Peyer's patch (tissue), 4 donors: Measurements from ENCODE around the gene UBAC2. TPM values are rescaled to one million over a fixed set of nuclear protein-coding genes. Genes with fewer than 3 reads are reported as not detected.

Experiments used
- DNase-seq, 3 donors: peaks; one replicate each; pipeline ENCODE4 v3.0.0-alpha.2; 2017 to 2019
- H3K27ac ChIP-seq, 4 donors: fragments of 200-600 bp; sonication (generic); one replicate each; pipeline ENCODE4 v1.5.1; 2016 to 2019
- H3K27me3 ChIP-seq, 2 donors: fragments of 200-600 bp; sonication (generic); one replicate each; pipeline ENCODE4 v1.5.1; 2019
- H3K36me3 ChIP-seq, 3 donors: fragments of 200-600 bp; sonication (generic); one replicate each; pipeline ENCODE4 v1.5.1; 2016 to 2019
- H3K4me1 ChIP-seq, 4 donors: fragments of 200-600 bp; sonication (generic); one replicate each; pipeline ENCODE4 v1.5.1; 2016 to 2019
- H3K4me3 ChIP-seq, 4 donors: fragments of 200-600 bp; sonication (generic); 1 replicate in 3 of 4; 2 replicates in 1 of 4; pipeline ENCODE4 v1.5.1; 2016 to 2019; ENCODE audit warnings: mild to moderate bottlenecking in 1 of 4
- H3K9me3 ChIP-seq, 4 donors: fragments of 200-600 bp; sonication (generic); one replicate each; pipeline ENCODE4 v1.5.1; 2016 to 2019; ENCODE audit warnings: mild to moderate bottlenecking in 1 of 4
- POLR2A ChIP-seq, 2 donors: fragments of 450-650 bp; IDR thresholded peaks; one replicate each; pipeline ENCODE4 v1.5.1; 2017; ENCODE audit warnings: antibody characterized with exemption in 2 of 2, mild to moderate bottlenecking in 2 of 2, moderate library complexity in 2 of 2
- total RNA-seq, 4 donors: library from RNA; depleted of rRNA; stranded (reverse); fragments of >200 nt; gene quantifications; one replicate each; pipeline ENCODE4 v1.1.0, GENCODE V29; 2016
- TF ChIP-seq, protein P1 (sequence below), 6 experiments: fragments of 450-650 bp in 4 of 6; fragments of 200-600 bp in 2 of 6; sonication (generic) in 1 of 6; IDR thresholded peaks; one replicate each; pipeline ENCODE4 v1.5.1; 2017 to 2019; ENCODE audit warnings: antibody characterized with exemption in 6 of 6, mild to moderate bottlenecking in 3 of 6, moderate library complexity in 1 of 6

Gene UBAC2
- total RNA-seq, 4 donors from 2014 or later: 38.8 to 67.8 (median 63.4) TPM

DNA sequence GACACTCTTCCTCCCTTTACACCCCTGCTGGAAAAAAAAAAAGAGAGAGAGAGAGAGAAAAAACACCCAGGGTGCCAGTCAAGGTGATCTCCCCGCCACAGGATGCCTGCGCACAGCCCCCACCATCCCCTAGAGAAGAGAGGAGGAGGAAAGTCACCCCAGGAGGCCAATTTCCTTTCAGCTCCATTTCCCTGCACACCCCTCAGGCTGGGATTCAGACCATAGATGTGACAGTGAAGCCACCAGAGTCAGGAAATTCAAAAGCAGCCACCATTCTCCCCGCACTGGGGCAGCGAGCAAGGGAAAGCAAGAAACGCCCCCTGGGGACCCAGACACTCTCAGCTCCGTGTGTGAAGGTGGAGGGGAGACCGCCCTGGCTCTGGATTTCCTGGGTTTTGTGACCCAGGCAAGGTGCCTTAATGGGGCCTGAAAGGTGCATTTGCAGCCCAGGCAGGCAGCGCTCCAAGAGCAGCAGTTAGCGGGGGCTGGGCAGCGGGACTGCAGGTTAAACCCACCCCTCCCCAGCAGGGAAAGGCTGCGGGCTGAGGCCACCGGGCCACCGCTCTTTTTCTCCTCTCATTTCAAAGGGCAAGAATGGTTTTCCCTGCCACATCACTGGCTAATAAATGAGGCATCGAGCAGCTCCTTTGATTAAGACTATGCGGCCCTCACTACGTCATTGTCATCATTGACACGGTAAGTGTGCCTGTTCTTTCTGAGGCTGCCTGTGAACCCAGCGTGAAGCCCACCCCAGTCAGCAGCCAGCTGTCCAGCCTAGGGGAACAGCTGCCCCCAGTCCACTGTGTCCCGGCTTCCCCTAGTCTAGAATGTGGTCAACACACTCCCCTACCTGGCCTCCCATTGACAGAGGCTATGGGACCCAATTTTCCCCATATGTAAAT, 216.8 kb downstream of the UBAC2 start:
- no peaks in the 10 kb centered on the region for H3K36me3 ChIP-seq
- H3K4me3 ChIP-seq: no peak overlapping the region
- no peaks in the 10 kb centered on the region for H3K9me3 ChIP-seq
- no peaks in the 10 kb centered on the region for H3K27me3 ChIP-seq
- peak in 2 of 3 donors; percentile 27 to 37 for DNase-seq
- peaks cover 0 to 16% (median 5%) of the 10 kb centered on the region in 4 donors for H3K4me1 ChIP-seq
- H3K27ac ChIP-seq: peak overlapping the region in 1 of 4 donors; percentile 32
- no peak for TF ChIP-seq POLR2A (IDR thresholded peaks at IDR 0.05)
- TF ChIP-seq, protein P1, sequence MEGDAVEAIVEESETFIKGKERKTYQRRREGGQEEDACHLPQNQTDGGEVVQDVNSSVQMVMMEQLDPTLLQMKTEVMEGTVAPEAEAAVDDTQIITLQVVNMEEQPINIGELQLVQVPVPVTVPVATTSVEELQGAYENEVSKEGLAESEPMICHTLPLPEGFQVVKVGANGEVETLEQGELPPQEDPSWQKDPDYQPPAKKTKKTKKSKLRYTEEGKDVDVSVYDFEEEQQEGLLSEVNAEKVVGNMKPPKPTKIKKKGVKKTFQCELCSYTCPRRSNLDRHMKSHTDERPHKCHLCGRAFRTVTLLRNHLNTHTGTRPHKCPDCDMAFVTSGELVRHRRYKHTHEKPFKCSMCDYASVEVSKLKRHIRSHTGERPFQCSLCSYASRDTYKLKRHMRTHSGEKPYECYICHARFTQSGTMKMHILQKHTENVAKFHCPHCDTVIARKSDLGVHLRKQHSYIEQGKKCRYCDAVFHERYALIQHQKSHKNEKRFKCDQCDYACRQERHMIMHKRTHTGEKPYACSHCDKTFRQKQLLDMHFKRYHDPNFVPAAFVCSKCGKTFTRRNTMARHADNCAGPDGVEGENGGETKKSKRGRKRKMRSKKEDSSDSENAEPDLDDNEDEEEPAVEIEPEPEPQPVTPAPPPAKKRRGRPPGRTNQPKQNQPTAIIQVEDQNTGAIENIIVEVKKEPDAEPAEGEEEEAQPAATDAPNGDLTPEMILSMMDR (IDR thresholded peaks at IDR 0.05): no peak

DNA sequence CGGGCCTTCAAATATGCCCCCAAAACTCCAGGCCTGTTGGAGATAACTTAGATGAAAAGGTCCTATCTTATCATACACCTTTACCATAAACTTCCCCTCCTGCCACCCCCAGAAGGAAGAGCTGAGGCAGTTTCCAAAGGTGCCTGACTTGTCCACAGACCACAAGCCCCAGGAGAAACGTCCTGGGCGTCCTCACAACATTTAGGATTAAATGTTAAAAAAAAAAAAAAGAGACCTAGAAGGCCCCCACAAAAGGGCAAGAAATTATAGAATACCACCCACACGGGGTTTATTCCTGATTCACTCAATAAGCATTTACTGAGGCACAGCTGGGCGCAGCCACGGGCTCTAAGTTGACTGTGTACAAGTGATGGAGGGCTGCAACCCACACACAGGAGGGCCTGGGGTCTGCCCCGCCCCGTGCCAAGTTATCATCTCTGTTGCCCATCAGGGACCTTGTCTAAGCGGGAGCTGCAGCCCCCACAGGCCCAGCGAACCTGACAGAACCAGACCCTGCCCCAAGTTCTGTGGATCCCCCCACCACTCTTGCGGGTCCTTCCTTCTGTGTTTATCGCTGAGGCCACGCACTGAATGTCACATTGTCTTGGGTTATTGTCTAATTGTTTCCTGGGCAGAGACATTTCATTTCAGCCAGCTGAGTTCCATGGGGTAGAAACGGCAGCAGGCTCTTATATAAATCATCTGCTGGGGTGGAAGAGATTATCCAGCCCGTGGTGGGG, 217.6 kb downstream of the UBAC2 start:
- DNase-seq: peak in 1 of 3 donors; percentile 42
- Histone ChIP-seq H3K27ac (no peak overlapping the region), H3K9me3 (no peaks in the 10 kb centered on the region), H3K4me1 (peaks cover 0 to 16% (median 5%) of the 10 kb centered on the region in 4 donors), H3K36me3 (no peaks in the 10 kb centered on the region), H3K27me3 (no peaks in the 10 kb centered on the region), H3K4me3 (no peak overlapping the region)
- TF ChIP-seq POLR2A (IDR thresholded peaks at IDR 0.05): no peak
- TF ChIP-seq, protein P1 (IDR thresholded peaks at IDR 0.05): no peak

DNA sequence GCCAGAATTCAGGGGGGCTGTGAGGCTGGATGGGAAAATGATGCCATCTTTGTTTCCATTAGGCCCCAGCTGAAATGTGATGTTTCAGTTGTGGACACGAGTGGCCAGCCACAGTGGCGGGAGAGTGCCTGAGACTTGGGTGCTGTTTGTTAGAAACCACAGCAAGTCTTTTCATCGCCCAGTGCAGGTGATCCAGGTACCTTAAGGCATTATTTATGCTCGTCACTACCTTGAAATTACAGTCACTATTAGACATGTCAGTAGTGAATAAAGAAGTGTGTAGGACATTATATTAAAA, 218.1 kb downstream of the UBAC2 start:
- no peaks in the 10 kb centered on the region for H3K27me3 ChIP-seq
- peak in 1 of 3 donors; percentile 37 for DNase-seq

DNA sequence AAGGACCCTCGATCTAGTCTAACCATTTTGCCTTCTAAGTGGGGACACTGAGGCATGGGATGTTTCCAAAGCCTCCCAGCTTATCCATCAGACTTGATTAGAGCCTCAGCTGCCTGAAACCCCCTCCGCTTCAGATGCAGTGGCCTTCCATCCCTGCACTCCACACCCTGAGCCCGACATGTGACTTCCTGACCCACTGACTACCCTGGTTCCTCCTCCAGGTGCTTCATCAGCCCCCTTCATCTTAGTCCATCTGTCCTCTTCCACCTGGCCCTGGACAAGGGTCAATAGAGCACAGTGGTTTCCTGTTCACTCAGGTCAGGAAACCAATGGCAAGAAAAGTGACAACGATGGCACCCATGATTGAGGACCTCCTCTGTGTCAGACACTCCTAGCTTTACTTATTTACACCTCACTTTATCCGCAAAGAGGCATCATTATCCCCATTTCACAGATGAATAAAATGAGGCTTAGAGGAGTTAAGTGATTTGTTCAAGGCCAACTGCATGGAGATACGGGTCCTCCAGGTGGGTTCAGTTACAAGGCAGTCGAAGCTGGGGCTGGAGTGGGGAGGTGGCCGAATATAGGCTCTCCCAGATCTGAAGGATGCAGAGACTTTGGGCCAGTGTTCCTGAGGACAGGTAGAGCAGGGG, 219.1 kb downstream of the UBAC2 start:
- H3K9me3 ChIP-seq: no peaks in the 10 kb centered on the region
- peak overlapping the region in 2 of 4 donors; percentile 51 to 74 for H3K27ac ChIP-seq
- H3K27me3 ChIP-seq: no peaks in the 10 kb centered on the region
- peaks cover 0 to 19% (median 6%) of the 10 kb centered on the region in 4 donors for H3K4me1 ChIP-seq
- DNase-seq: peak in 2 of 3 donors; percentile 46 to 56
- peak overlapping the region in 1 of 4 donors; percentile 15 for H3K4me3 ChIP-seq
- no peak for TF ChIP-seq POLR2A (IDR thresholded peaks at IDR 0.05)
- no peaks in the 10 kb centered on the region for H3K36me3 ChIP-seq

More for the DNA sequence above, 218.1 kb downstream of the UBAC2 start:
- Histone ChIP-seq H3K4me3 (no peak overlapping the region), H3K27ac (no peak overlapping the region), H3K9me3 (no peaks in the 10 kb centered on the region), H3K36me3 (no peaks in the 10 kb centered on the region), H3K4me1 (peaks cover 0 to 19% (median 5%) of the 10 kb centered on the region in 4 donors)
- TF ChIP-seq, protein P1 (IDR thresholded peaks at IDR 0.05): no peak
- no peak for TF ChIP-seq POLR2A (IDR thresholded peaks at IDR 0.05)

DNA sequence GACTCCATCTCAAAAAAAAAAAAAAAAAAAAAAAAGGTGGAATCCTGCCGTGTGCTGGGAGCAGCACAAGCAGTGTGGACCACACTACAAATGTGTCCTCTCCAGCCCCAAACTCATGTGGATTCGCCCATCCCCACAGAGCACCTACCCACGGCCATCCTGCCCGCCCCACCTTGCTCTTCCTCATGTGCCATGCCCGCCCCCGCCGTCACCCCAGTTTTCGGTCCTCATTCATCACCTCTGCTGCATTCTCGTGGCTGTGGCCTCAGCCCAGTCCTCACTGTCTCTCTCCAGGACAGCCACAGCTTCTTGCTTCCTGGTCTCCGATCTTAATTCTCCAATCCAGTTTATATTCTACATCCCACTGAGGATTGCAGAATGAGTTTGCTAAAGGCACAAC, 220.6 kb downstream of the UBAC2 start:
- peak in 1 of 3 donors; percentile 45 for DNase-seq
- peak overlapping the region in 1 of 4 donors; percentile 74 for H3K27ac ChIP-seq
- no peaks in the 10 kb centered on the region for H3K27me3 ChIP-seq
- H3K9me3 ChIP-seq: no peaks in the 10 kb centered on the region
- no peaks in the 10 kb centered on the region for H3K36me3 ChIP-seq
- no peak overlapping the region for H3K4me3 ChIP-seq
- TF ChIP-seq, protein P1 (IDR thresholded peaks at IDR 0.05): no peak
- TF ChIP-seq POLR2A (IDR thresholded peaks at IDR 0.05): no peak
- peaks cover 0 to 30% (median 14%) of the 10 kb centered on the region in 4 donors for H3K4me1 ChIP-seq
